WERI-Rb-1 (cell line): ENCODE data around the gene SCRT2.
"Not testable (repeated sequence)": the region's sequence is repeated elsewhere in the genome, so short reads cannot be mapped to it uniquely, and the experiment has no call there.

Experiments
- DNase-seq: peaks from one replicate; pipeline ENCODE4 v3.0.0-alpha.2; 2020
- H3K27ac ChIP-seq: fragments of 250-450 bp; sonication (Bioruptor Pico); 2 replicates; pipeline ENCODE4 v1.5.1; 2020; ENCODE audit warnings: mild to moderate bottlenecking, moderate library complexity
- H3K27me3 ChIP-seq: fragments of 250-450 bp; sonication (Bioruptor Pico); 2 replicates; pipeline ENCODE4 v1.5.1; 2021; ENCODE audit warnings: mild to moderate bottlenecking, low read depth, moderate library complexity; ENCODE audit not compliant: insufficient read depth, severe bottlenecking
- H3K36me3 ChIP-seq: fragments of 250-450 bp; sonication (Bioruptor Pico); 2 replicates; pipeline ENCODE4 v1.5.1; 2020; ENCODE audit warnings: mild to moderate bottlenecking, moderate library complexity
- H3K4me3 ChIP-seq: 2 replicates; pipeline ENCODE4 v1.5.1; 2011; ENCODE audit warnings: low read depth, mild to moderate bottlenecking, control low read depth, low read length
- H3K9me3 ChIP-seq: fragments of 250-450 bp; sonication (Bioruptor Pico); 2 replicates; pipeline ENCODE4 v1.5.1; 2021; ENCODE audit warnings: mild to moderate bottlenecking, moderate library complexity; ENCODE audit not compliant: severe bottlenecking
- CTCF ChIP-seq: IDR thresholded peaks from 2 replicates; pipeline ENCODE4 v1.5.1; 2011; ENCODE audit warnings: low read depth, mild to moderate bottlenecking, control low read depth, inconsistent platforms, low read length

The SCRT2 gene

DNA sequence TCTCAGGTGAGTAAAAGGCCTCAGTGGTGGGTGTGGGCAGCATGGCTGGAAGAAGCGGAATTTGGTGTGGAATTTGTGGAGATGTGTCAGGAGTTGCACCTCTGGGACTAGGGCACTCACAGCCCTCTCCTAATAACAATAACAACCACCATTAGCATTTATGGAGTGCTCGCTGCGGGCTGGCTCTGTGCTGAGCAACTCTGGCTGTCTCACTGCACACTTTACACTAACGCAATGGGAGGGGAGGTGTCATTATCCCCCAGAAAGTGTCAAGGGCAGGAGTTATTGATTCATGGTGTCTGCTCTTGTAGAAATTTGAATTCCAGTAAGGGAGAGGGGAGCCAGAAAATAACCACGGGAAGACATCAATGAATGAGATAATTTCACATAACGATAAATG, 22.7 kb upstream of the SCRT2 start:
- no peak overlapping the region for H3K27ac ChIP-seq
- H3K27me3 ChIP-seq = no peaks in the 10 kb centered on the region
- H3K4me3 ChIP-seq = no peak overlapping the region
- TF ChIP-seq CTCF = no peak
- H3K36me3 ChIP-seq = no peaks in the 10 kb centered on the region
- no peak for DNase-seq
- H3K9me3 ChIP-seq = no peaks in the 10 kb centered on the region

DNA sequence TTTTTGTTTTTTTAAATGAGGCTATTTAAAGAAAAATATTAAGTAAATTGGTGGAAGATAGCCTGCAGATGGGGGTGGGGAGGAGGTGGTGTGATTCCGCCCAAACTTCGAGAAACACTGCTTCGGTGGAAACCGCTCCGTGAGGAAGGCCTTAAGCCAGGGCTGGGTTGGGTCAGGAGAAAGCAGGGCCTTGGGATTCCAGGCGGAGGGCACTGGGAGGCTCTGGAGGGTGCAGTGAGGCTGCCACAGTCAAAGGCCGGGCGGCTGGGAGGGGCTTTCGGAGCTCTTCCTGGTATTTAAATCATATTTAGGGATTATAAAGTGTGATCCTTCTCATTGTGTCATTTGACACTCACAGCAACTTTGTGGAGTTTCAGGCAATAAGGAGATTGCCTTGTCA, 22.2 kb upstream of the SCRT2 start:
- no peaks in the 10 kb centered on the region for H3K9me3 ChIP-seq
- DNase-seq = no peak
- H3K4me3 ChIP-seq = no peak overlapping the region
- no peaks in the 10 kb centered on the region for H3K36me3 ChIP-seq
- no peak overlapping the region for H3K27ac ChIP-seq
- no peaks in the 10 kb centered on the region for H3K27me3 ChIP-seq
- no peak for TF ChIP-seq CTCF

DNA sequence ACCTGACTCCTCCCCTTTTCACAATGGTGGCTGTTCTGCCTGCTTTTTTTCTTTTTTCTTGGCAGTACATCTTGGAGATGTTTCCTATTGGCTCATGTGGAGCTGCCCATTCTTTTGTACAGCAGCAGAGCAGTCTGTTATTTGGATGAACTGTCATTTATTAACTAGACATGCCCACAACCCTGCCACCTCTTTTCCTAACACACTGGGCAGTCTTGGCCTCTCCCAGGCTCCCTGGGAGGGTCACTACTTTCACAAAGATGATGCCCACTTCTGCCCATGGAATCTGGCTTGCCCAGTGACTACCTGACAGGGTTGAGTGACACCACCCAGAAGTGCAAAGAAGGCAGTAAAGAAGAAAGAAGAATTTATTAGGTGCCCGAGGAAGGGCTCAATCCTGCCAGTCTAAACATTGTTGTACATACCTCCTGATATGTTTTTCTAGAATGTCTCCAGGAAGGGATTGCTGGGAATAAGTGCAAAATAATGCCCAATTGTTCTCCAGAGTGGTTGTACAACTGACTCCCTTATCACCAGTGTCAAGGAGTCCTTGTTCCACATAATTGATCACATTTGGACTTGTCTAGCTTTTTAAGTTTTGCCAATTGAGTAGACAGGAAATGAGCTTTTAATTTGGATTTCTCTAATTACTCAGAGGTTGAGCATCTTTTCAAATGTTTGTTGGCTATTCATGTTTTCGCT, 19.7 kb upstream of the SCRT2 start:
- no peaks in the 10 kb centered on the region for H3K9me3 ChIP-seq
- no peak for TF ChIP-seq CTCF
- H3K27me3 ChIP-seq = no peaks in the 10 kb centered on the region

DNA sequence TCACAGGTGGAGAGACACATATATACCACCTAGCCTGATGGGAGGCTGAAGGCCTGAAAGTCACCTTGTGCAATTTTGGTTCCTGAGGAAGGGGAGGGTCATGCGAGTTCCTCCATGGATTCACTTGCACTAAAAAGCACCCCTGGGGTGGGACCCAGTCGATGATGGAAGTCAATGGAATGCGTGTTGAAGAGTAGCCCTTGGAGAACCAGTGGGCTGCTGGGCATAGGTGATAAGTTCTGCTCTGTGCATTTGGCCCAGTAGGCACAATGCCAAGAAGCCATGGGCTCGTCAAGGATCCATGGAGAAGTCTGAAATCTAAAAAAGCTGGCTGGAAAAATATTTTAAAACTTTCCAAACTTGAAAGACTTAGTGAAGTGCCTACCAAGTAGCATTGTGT, 18.9 kb upstream of the SCRT2 start:
- Histone ChIP-seq H3K27me3 (no peaks in the 10 kb centered on the region), H3K27ac (no peak overlapping the region), H3K9me3 (no peaks in the 10 kb centered on the region), H3K4me3 (no peak overlapping the region), H3K36me3 (no peaks in the 10 kb centered on the region)
- DNase-seq = no peak
- TF ChIP-seq CTCF = no peak

More for the DNA sequence above, 19.7 kb upstream of the SCRT2 start:
- Histone ChIP-seq H3K36me3 (no peaks in the 10 kb centered on the region), H3K4me3 (no peak overlapping the region), H3K27ac (no peak overlapping the region)
- DNase-seq = no peak

GRCh38 chr20:693786-694185, 18.2 kb upstream of the SCRT2 start:
- not testable (repeated sequence) for H3K27me3 ChIP-seq, H3K4me3 ChIP-seq, H3K9me3 ChIP-seq, H3K36me3 ChIP-seq, H3K27ac ChIP-seq, DNase-seq

GRCh38 chr20:692044-692443, 16.4 kb upstream of the SCRT2 start:
- H3K4me3 ChIP-seq = no peak overlapping the region
- H3K9me3 ChIP-seq = no peaks in the 10 kb centered on the region
- no peak overlapping the region for H3K27ac ChIP-seq
- H3K36me3 ChIP-seq = no peaks in the 10 kb centered on the region
- TF ChIP-seq CTCF = no peak
- DNase-seq = no peak
- H3K27me3 ChIP-seq = no peaks in the 10 kb centered on the region
